T-helper 2 cell (primary cell): Measurements from ENCODE around the gene MGAT2.

ENCODE experiments used
- DNase-seq, 5 experiments: peaks; one replicate each; pipeline versions ENCODE4 v3.0.0 to v3.0.0-alpha.2; 2012 to 2022
- total RNA-seq, 2 donors: gene quantifications; one replicate each; lab custom pipeline; 2026; lab: John Stamatoyannopoulos, UW

MGAT2 gene
- total RNA-seq = 113 to 135 reads per million in 2 donors

DNA sequence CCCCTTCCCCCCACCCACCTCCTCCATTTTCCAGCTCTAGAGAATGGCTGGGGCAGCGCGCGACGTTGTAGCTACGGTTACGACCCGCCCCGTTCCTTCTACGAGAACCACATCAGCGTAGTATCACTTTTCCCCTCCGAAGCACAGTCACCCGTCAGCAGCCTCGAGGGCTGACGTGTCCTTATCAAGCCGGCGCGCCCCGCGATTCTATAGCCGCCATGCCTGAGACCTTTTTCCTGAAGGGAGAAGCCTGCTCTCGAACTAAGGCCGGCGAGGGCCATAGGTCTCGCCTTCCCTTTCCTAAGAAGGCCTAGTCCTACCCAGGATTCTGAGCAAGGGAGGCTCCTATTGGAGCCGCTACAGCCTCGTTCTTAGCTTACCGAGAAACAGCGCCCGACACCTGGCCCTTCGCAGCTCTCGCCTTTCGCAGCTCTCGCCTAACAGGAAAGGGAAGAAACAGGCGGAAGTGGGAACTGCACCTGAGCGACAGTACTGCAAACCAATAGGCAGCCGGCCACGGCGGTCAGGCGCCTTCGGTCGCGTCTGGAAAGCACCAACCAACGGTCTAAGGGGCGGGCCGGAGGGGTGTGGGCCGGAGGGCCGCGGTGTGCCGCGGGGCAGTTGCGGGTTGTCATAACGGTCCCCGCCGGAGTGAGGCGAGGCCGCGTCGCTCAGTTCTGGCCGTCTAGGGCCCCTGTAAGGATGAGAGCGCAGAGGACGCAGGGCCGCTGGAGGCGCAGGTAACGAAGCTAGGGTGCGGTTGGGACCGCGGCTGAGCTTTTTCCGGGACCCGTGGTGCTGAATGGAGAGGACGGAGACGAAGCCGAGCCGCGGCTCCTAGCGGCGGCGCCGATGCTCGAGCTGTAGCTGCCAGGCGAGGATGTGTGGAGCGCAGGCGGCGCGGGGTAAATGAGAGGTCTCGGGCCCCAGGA, at the start of gene MGAT2, which contains the start of gene RPL36AL:
MGAT2 (plus strand) TSS at position 618 of the 932 bp plus-strand sequence. CDS start 470 bp downstream, outside the sequence.
RPL36AL (minus strand) TSS at position 445 of the 932 bp plus-strand sequence. CDS start 1,522 bp downstream, outside the sequence.
- peak; percentile 82 to 98 (median 92) for DNase-seq

- no peak for DNase-seq
Measured at GRCh38 chr14:49574038-49574437, 46.6 kb upstream of the MGAT2 start.

DNA sequence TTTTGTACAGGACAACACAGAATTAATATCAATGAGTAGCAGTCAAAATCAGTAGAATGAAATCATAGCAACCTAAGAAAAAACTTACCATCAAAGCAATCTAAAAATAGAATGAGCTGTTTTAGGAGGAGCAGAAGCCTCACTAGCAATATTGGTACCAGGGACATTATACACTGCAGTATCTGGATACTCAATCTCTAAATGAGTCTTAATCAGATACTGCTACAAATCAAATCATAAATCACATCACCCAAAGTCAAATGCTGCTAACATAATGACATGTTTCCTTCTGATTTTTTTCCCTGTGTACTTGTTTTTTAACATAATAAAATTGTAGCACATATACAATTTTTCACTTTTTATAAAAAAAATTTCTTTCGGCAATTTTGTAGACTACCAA, 42.5 kb upstream of the MGAT2 start:
- peak in 1 of 5 experiments; percentile 35 for DNase-seq

DNA sequence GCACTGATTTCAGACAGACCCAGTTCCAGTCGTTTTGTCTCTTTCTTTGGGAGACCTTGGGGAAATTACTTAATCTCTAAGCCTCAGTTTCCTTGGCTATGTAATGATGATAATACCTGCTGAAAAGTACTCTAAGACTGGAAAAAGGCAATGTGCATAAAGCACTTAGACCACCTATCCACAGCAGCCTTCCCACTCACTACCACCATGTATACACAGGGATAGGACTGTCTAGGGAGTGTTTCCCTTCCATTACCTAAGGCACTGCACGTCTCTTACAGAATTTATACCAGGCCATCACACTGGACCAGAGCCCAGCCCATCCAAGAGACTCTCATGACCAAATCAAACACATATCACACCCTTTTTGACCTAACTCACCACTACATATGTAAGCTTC, 40.8 kb upstream of the MGAT2 start:
- no peak for DNase-seq

DNA sequence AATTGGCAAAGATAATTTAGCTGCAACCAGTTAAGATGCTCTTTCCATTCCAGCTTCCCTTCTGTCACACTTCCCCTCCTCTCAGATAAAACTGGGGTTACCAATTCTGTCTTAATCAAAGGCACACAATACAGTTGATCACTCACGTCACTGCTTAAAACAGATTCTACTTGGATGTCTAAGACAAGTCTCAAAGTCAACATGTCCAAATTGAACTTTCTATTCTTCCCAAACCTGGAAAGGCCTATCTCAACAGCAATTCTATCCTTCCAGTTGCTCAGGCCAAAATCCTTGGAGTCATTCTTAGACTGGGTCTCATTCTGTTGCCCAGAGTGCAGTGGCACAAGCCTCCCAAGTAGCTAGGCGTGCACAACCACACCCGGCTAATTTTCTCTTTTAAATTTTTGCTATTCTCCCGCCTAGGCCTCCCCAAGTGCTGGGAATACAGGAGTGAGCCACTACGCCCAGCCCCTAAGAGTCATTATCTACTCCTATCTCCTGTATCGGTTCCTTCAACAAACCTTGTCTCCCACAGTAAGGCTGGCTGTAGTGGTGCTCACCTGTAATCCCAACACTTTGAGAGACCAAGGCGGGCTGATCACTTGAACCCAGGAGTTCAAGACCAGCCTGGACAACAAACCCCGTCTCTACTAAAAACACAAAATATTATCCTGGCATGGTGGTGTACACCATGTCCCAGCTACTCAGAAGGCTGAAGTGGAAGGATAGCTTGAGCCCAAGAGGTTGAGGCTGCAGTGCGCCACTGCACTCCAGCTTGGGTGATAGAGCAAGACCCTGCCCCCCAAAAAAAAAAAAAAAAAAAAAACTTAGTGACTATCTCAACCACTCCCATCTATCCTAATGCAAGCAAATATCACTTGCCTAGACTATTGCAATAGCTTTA, 39.1 kb upstream of the MGAT2 start:
- DNase-seq = no peak

DNA sequence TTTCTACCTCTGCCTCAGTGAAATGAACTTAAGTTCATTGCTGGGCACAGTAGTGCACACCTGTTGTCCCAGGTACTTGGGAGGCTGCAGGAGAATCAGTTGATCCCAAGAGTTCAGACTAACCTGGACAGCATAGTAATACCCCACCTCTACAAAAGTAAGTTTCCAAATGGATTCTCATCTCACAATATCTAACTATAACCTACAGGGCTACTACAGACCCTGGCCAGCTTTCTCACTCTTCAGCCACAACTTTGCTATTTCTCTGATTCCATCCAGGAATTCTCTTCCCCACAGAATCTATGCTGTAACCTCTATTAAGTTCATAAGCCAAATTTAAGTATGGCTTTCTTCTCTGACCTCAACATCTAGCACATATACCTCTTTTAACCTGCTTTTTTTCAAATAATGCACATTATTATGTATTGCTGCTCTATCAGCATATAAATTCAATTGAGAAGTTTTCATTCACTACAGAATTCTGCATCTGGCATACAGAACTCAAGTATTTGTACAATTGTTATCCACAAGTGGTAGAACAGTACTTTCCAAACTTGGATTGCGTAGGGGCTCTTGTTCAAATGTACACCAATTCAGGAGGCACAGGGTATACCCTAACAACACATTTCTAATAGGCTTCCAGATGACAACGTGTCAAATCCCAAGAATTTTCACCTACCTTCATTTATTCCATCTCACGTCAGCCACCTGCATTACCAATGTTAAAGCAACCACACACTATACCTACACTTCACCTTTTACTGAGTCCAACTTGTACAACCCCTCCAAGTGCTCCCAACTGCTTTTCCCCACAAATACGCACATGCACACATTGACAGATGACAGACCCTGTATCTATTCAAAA, 38.3 kb upstream of the MGAT2 start:
- no peak for DNase-seq

DNA sequence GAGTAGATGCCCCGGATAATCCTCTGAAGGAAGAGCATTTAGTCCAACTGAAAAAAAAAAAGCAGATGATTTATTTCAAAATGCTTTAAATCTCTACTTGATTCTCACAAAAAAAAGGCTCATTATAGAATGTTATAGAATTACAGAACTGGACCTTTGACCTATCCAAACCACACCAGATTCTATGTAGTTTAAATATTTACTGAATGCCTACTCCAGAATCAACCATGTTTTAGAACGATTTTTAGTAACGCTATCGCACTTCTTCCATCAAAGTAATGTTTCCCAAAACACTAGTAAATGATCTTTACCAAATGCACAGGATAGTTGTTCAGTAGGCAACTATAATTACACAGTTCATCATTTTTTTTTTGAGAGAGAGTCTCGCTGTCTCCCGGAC, 37.0 kb upstream of the MGAT2 start:
- no peak for DNase-seq

GRCh38 chr14:49584058-49584457, 36.5 kb upstream of the MGAT2 start:
- no peak for DNase-seq

DNA sequence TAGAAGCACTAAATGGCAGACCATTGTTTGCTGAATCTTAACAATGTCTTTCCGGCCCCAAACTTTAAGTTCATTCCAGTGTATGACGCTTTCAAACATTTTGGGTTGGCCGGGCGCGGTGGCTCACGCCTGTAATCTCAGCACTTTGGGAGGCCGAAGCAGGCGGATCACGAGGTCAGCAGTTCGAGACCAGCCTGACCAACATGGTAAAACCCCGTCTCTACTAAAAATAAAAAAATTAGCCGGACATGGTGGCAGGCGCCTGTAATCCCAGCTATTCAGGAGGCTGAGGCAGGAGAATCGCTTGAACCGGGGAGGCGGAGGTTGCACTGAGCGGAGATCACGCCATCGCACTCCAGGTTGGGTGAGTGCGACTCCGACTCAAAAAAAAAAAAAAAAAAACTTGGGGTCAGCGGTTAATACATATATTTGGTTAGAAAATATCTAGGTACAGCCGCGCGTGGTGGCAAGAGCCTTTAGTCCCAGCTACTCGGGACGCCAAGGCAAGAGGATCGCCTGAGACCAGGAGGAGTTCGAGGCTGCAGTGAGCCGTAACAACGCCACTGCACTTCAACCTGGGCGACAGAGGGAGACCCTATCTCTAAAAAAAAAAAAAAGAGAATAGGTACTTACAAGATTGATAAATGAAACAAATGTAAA, 35.5 kb upstream of the MGAT2 start:
- DNase-seq = peak in 1 of 5 experiments; percentile 34

DNA sequence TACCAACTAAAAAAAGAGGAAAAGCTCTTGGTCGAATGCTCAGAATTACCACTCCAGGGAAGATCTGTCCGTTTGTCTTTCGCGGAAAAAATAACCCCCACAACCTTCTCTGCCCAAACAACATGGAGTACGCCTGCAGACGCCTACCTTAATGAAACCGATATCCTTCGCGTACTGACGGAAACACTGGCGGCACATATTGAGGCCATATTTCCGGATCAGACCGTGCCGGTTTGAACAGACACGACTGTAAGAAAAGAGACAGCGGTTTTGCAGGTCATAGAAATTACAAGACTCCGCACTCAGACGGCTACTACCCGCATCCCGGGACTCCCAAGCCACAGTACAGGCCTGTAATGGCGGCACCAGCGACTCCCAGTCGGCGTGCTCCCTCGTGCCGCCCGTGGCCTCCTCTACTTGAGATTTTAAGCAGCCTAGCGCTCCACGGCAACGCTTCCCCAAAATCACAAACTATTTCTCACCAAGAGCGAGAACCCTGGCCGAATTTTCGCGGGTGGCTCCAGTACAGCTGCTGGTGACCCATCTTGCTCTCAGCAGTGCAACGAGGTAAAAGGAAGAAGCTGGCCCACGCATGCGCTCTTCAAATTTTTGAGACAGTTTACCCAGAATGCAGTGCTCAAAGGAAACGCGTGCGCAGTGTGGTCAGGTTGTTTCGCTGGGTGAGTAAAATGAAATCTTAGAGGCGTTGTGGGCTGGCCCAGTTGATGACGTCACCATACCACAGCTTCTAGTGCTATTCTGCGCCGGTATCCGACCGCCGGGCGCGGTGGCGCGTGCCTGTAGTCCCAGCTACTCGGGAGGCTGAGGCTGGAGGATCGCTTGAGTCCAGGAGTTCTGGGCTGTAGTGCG, 34.6 kb upstream of the MGAT2 start, which contains the start of gene RPS29:
RPS29 (minus strand) TSS at position 578 of the 870 bp plus-strand sequence; CDS start at position 544, 34 bp downstream.
- peak; percentile 90 to 99 (median 97) for DNase-seq

DNA sequence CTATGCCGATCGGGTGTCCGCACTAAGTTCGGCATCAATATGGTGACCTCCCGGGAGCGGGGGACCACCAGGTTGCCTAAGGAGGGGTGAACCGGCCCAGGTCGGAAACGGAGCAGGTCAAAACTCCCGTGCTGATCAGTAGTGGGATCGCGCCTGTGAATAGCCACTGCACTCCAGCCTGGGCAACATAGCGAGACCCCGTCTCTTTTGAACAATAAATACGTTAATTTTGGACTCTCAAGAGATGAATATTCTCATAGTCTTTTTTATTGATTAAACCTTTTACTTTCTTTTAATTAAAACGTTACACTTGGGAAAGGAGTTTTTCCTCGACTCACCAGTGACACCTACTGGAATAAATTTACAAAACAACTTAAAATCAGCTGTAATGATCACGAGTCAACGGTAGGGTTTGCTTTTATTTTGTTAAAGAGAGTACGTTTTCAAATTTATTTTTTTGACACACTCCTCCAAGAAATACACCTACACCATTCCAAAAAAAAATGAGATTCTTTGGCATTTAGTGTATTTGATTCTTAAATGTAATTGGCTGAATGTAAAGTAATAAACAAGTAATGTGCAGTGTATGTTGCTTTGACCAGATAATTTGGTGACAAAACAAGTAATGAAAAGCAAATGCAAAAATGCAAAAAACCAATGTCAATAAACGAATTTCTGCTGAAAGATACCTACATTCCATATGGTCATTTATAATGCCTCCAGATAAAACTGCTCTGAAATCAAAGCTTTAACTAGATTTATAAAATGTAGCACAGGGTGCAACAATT, 33.7 kb upstream of the MGAT2 start:
- peak in 4 of 5 experiments; percentile 22 to 75 (median 56) for DNase-seq

DNA sequence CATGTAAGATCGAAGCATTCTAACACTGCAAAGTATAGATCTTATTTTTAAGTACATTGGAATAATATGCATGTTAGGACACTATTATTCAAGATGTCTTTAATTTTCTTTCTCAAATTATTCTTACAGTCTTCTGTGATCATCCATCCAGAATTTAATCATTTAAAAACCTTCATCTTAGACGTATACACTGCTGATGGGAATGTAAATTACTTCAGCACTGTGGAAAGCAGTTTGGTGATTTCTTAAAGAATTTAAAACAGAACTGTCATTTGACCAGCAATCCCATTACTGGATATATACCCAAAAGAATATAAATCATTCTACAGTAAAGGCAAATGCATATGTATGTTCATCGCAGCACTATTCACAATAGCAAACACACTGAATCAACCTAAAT, 31.2 kb upstream of the MGAT2 start:
- DNase-seq = no peak

DNA sequence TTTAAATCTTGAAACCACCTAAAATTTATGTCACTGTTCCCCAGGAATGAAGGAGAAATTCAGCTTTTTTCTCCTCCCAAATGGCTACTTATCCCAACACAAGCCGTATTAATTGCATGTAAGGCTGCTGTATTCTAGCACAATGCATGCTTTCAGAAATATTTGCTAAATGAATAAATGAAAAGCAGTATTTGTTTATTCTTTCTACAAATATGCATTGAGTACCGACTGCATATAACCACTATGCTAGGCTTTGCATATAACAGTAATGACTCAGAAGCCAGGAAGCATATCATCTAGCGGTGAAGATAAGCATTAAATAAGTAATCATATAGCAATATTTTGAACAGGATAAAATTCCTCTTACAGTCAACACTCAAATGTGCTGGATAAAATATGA, 27.6 kb upstream of the MGAT2 start:
- no peak for DNase-seq

- peak in 1 of 5 experiments; percentile 62 for DNase-seq
Measured at GRCh38 chr14:49594347-49595091, 26.1 kb upstream of the MGAT2 start.

GRCh38 chr14:49598189-49598484, 22.5 kb upstream of the MGAT2 start:
- no peak for DNase-seq

DNA sequence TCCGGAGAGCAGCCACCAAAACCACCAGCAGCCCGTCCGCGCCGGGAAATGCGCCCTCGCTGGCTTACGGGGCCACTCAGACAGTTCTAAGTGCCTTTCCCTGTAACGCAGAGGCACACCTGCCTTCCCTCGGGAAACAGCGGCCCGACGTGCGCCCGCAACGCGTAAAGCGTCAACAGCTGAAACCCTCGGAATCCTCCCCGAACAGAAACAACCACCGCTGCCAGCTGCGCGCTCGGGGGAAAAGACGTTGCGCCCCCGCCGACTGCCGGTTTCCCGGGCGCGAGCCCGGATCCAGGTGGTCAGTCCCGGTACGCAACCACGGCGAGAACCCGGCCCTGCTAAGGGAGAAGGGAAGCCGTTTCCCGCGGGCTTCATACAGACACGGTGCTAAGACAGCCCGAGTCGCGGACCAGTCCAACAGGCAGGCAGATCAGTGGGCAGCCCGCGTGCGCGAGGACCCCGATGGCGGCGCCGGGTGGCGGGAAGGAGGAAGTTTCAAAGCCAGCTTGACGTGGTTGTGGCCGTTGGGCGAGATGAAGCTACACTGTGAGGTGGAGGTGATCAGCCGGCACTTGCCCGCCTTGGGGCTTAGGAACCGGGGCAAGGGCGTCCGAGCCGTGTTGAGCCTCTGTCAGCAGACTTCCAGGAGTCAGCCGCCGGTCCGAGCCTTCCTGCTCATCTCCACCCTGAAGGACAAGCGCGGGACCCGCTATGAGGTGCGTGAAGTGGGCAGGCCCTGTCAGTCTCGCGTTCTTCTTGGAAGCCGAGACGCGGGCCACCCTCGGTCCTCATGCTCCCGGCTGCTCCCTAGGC, 21.9 kb upstream of the MGAT2 start, which contains the start of gene LRR1:
LRR1 (plus strand) TSS at position 456 of the 816 bp plus-strand sequence; CDS start at position 537, 81 bp downstream.
- peak; percentile 70 to 85 (median 79) for DNase-seq

DNA sequence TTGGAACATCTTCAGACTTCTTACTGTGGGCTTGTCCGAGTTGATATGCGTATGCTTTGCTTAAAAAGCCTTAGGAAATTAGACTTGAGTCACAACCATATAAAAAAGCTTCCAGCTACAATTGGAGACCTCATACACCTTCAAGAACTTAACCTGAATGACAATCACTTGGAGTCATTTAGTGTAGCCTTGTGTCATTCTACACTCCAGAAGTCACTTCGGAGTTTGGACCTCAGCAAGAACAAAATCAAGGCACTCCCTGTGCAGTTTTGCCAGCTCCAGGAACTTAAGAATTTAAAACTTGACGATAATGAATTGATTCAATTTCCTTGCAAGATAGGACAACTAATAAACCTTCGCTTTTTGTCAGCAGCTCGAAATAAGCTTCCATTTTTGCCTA, 13.0 kb upstream of the MGAT2 start:
- DNase-seq = no peak

GRCh38 chr14:49612251-49612650, 8.3 kb upstream of the MGAT2 start:
- DNase-seq = no peak
